ENCODE results near the gene IL6R. TPM values are rescaled to one million over a fixed set of nuclear protein-coding genes. Genes with fewer than 3 reads are reported as not detected.

IL6R gene
- total and polyA plus RNA-seq, 2 experiments from 2014 or later: 35.1 to 38.5 TPM

GRCh38 chr1:154398141-154398540, 7.0 kb upstream of the IL6R start:
- Histone ChIP-seq H3K4me3 (no peak overlapping the region), H3K36me3 (replicated peaks; ENCODE audit: insufficient read depth, low read depth) (no peaks in the 10 kb centered on the region), H3K9me3 (ENCODE audit: low read depth) (no peaks in the 10 kb centered on the region), H3K4me2 (no peak overlapping the region), H3K4me1 (ENCODE audit: insufficient read depth) (no peaks in the 10 kb centered on the region), H3K27me3 (no peaks in the 10 kb centered on the region), H4K20me1 (ENCODE audit: insufficient read depth, poor library complexity, severe bottlenecking) (no peaks in the 10 kb centered on the region), H2AFZ (no peak overlapping the region), H3K9me2 (replicated peaks; ENCODE audit: insufficient read depth) (no peaks in the 10 kb centered on the region), H3K27ac (no peak overlapping the region), H3K79me2 (no peaks in the 10 kb centered on the region)
- DNase-seq (ENCODE audit: low spot score): no peak
- WGBS (ENCODE audit: low lambda C conversion rate, missing lambda C conversion rate): 56% methylated on average over 4 of the region's 4 CpGs
- TF ChIP-seq, protein P1, sequence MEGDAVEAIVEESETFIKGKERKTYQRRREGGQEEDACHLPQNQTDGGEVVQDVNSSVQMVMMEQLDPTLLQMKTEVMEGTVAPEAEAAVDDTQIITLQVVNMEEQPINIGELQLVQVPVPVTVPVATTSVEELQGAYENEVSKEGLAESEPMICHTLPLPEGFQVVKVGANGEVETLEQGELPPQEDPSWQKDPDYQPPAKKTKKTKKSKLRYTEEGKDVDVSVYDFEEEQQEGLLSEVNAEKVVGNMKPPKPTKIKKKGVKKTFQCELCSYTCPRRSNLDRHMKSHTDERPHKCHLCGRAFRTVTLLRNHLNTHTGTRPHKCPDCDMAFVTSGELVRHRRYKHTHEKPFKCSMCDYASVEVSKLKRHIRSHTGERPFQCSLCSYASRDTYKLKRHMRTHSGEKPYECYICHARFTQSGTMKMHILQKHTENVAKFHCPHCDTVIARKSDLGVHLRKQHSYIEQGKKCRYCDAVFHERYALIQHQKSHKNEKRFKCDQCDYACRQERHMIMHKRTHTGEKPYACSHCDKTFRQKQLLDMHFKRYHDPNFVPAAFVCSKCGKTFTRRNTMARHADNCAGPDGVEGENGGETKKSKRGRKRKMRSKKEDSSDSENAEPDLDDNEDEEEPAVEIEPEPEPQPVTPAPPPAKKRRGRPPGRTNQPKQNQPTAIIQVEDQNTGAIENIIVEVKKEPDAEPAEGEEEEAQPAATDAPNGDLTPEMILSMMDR (IDR thresholded peaks at IDR 0.05; ENCODE audit: poor library complexity): no peak
- TF ChIP-seq EZH2 (IDR thresholded peaks at IDR 0.05; ENCODE audit: borderline replicate concordance) (no peak), EZH2phosphoT487 (IDR thresholded peaks at IDR 0.05; ENCODE audit: low read depth, severe bottlenecking, unreplicated experiment) (no peak)

DNA sequence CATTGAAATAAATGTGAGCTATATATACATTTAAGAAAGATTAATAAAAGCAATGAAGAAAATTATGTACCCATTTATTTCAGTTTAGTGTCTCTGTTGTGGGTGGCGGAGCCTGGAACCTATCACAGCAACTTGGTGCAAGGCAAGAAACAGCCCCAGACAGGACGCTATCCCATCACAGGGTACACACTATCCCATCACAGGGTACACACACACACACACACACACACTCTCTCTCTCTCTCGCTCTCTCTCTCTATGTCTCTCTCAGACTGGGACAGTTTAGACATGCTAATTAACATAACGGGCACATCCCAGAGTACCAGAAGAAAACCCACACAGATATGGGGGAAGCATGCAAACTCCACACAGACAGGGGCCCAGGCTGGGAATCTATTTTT, 6.5 kb upstream of the IL6R start:
- H4K20me1 ChIP-seq (ENCODE audit: insufficient read depth, poor library complexity, severe bottlenecking): no peaks in the 10 kb centered on the region
- H3K9me3 ChIP-seq (ENCODE audit: low read depth): no peaks in the 10 kb centered on the region
- WGBS (ENCODE audit: low lambda C conversion rate, missing lambda C conversion rate): 98% methylated on average over 4 of the region's 4 CpGs
- no peak for DNase-seq (ENCODE audit: low spot score)
- TF ChIP-seq, protein P1 (IDR thresholded peaks at IDR 0.05; ENCODE audit: poor library complexity): no peak
- TF ChIP-seq EZH2phosphoT487 (IDR thresholded peaks at IDR 0.05; ENCODE audit: low read depth, severe bottlenecking, unreplicated experiment): no peak
- no peak for TF ChIP-seq EZH2 (IDR thresholded peaks at IDR 0.05; ENCODE audit: borderline replicate concordance)
- no peaks in the 10 kb centered on the region for H3K27me3 ChIP-seq
- H3K27ac ChIP-seq: no peak overlapping the region
- no peaks in the 10 kb centered on the region for H3K79me2 ChIP-seq
- no peak overlapping the region for H3K4me3 ChIP-seq
- H3K4me1 ChIP-seq (ENCODE audit: insufficient read depth): no peaks in the 10 kb centered on the region
- no peaks in the 10 kb centered on the region for H3K36me3 ChIP-seq (replicated peaks; ENCODE audit: insufficient read depth, low read depth)
- no peak overlapping the region for H2AFZ ChIP-seq
- H3K9me2 ChIP-seq (replicated peaks; ENCODE audit: insufficient read depth): no peaks in the 10 kb centered on the region
- no peak overlapping the region for H3K4me2 ChIP-seq

- Histone ChIP-seq H2AFZ (no peak overlapping the region), H3K4me2 (no peak overlapping the region), H3K4me1 (ENCODE audit: insufficient read depth) (peaks cover 8% of the 10 kb centered on the region), H3K9me3 (ENCODE audit: low read depth) (no peaks in the 10 kb centered on the region), H3K79me2 (no peaks in the 10 kb centered on the region), H3K36me3 (replicated peaks; ENCODE audit: insufficient read depth, low read depth) (no peaks in the 10 kb centered on the region), H3K27me3 (no peaks in the 10 kb centered on the region), H3K4me3 (no peak overlapping the region), H3K27ac (no peak overlapping the region), H3K9me2 (replicated peaks; ENCODE audit: insufficient read depth) (no peaks in the 10 kb centered on the region), H4K20me1 (ENCODE audit: insufficient read depth, poor library complexity, severe bottlenecking) (no peaks in the 10 kb centered on the region)
- no peak for DNase-seq (ENCODE audit: low spot score)
- WGBS (ENCODE audit: low lambda C conversion rate, missing lambda C conversion rate): 92% methylated on average over 4 of the region's 4 CpGs
- no peak for TF ChIP-seq EZH2 (IDR thresholded peaks at IDR 0.05; ENCODE audit: borderline replicate concordance)
- no peak for TF ChIP-seq EZH2phosphoT487 (IDR thresholded peaks at IDR 0.05; ENCODE audit: low read depth, severe bottlenecking, unreplicated experiment)
- TF ChIP-seq, protein P1 (IDR thresholded peaks at IDR 0.05; ENCODE audit: poor library complexity): no peak
These were observed 4.8 kb upstream of the IL6R start for GRCh38 chr1:154400381-154400801.
